Motor neuron (in vitro differentiated cells): Measurements from ENCODE around the gene DLG2. TPM values are rescaled to one million over a fixed set of nuclear protein-coding genes. Genes with fewer than 3 reads are reported as not detected.
A peak's percentile ranks its signal among the peaks of the same experiment; 100 is the strongest.

Experiments
- ATAC-seq, 8 experiments: fragments of 200-7000 bp; cut with Tn5 transposase; replicated peaks in 6 of 8; 2 replicates each; pipeline ENCODE4 v1.8.0; 2021; ENCODE audit warnings: mild to moderate bottlenecking in 8 of 8, moderate library complexity in 8 of 8
- H3K27ac ChIP-seq, 2 donors: fragments of 250-450 bp; sonication (Bioruptor Pico); 2 replicates each; pipeline ENCODE4 v1.9.0; 2021; ENCODE audit warnings: antibody characterized with exemption in 2 of 2, mild to moderate bottlenecking in 2 of 2, moderate library complexity in 1 of 2
- H3K4me1 ChIP-seq, 2 donors: fragments of 250-450 bp; sonication (Bioruptor Pico); replicated peaks in 1 of 2; 2 replicates each; pipeline ENCODE4 v1.6.1; 2021; ENCODE audit warnings: antibody characterized with exemption in 2 of 2, mild to moderate bottlenecking in 2 of 2, moderate library complexity in 1 of 2
- H3K4me3 ChIP-seq, 5 donors: fragments of 250-450 bp; sonication (Bioruptor Pico); 2 replicates each; pipeline ENCODE4 v1.9.0; 2021; ENCODE audit warnings: antibody characterized with exemption in 5 of 5, mild to moderate bottlenecking in 5 of 5, moderate library complexity in 4 of 5
- WGBS, 10 experiments: fragments of 450-650 bp; shearing (Covaris generic); methylation state at CpG; one replicate each; pipeline ENCODE4 v1.0.0; 2022; 5-methylcytosine and 5-hydroxymethylcytosine counted together
- in situ Hi-C, 9 experiments: fragments of 400-800 bp; cut with MboI; loops; one replicate each; pipeline ENCODE4 v1.15.0; 2021; ENCODE audit warnings: low sequenced_read_pairs in 9 of 9, low pct_unique_long_range_greater_than_20kb in 2 of 9; ENCODE audit not compliant: unreplicated experiment in 9 of 9
- total RNA-seq, 8 experiments: library from RNA; unstranded; fragments of 300-600 nt; gene quantifications; 2 replicates each; pipeline versions ENCODE4 v1.2.3 to v1.2.4, GENCODE V29; 2022

DLG2 gene
- total RNA-seq, 8 experiments from 2014 or later: 1.3 to 17.5 (median 6.5) TPM

DNA sequence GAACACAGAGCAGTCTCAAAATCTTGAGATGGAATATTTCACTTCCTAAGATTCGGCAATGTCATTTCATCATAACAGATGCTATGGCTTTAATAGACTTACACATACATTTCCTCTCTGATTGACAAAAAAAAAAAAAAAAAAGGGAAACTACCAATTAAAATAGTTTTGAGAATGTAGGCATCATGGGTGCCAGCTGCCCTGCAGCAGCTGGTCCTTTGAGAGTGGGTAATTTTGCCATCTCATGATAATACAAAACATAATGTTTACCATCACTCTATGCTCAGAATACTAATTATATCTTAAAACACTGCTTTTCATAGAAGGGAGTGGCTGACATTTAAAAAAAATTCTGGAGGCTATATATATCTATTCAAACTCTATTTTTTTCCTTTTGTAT, 1565.4 kb downstream of the DLG2 start:
- no peak overlapping the region for H3K4me3 ChIP-seq
- in situ Hi-C loops: loop anchor here in 1 of 9 experiments (25.0 kb wide), 1 partner anchor 224 kb away; no protein-coding TSS in a partner anchor
- no peaks in the 10 kb centered on the region for H3K4me1 ChIP-seq
- no peak overlapping the region for H3K27ac ChIP-seq
- whole genome bisulfite sequencing, 10 experiments: 0 to 100% (median 90%) methylated on average over 1 of the region's 1 CpG
- ATAC-seq: no peak

DNA sequence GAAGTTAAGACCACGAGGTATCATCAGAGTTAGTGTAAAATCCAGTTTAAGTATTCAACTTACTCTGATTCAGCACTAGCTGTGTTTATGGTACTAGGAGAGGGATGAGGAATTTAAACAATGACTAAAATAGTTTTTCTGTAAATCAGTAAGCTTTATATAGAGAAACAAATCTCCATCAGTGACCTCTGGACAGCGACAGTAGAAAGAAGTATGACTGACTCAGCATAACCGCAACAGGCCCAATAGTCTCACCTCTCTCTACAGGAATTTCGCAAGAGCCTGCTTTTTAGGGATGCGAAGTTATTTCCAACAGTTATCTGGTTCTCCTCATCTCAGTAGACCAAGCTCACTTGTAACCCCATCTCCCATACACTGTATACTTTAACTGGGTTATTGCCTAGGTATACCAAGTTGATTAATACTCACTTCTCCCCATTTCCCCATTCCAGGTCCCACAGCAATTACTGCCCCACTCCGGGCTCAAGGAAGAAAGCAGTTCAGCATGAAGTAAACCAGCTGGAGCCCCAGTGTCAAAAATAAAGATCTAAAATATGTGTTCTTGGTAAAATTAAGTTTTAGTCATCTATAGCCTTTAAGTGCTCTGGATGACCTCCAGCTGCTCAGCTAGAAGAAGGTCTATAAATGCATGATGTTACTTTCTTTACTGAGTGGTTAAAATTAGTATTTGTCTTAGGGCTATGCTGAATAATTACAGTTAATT, 1570.3 kb downstream of the DLG2 start:
- no peak for ATAC-seq
- H3K27ac ChIP-seq: no peak overlapping the region
- H3K4me1 ChIP-seq: peaks cover 0 to 4% of the 10 kb centered on the region in 2 donors
- in situ Hi-C loops: loop anchor here in 1 of 9 experiments (25.0 kb wide), 1 partner anchor 220 kb away; no protein-coding TSS in a partner anchor
- WGBS, 10 experiments: 14 to 90% (median 60%) methylated on average over 1 to 6 of the region's 6 CpGs
- no peak overlapping the region for H3K4me3 ChIP-seq

DNA sequence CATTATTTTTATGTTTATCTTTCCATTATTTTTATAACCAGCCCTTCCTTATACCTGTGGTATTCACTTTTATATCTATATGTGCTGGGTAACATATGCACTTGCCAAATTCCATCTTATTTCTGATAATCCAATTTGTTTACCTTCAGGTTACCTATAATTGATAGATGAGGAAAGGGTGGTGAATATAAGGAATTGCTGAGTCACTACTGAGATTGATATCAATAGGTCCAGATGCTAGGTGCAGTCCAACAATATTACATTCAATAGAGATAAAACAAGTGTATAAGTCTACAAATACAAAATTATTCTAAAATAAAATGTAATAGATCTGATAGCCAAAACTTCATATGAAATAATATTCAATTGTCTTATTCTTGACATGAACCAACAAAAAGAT, 1582.0 kb downstream of the DLG2 start:
- no peak for ATAC-seq
- H3K27ac ChIP-seq: no peak overlapping the region
- H3K4me3 ChIP-seq: no peak overlapping the region
- no peaks in the 10 kb centered on the region for H3K4me1 ChIP-seq
- in situ Hi-C loops: no loop called here

DNA sequence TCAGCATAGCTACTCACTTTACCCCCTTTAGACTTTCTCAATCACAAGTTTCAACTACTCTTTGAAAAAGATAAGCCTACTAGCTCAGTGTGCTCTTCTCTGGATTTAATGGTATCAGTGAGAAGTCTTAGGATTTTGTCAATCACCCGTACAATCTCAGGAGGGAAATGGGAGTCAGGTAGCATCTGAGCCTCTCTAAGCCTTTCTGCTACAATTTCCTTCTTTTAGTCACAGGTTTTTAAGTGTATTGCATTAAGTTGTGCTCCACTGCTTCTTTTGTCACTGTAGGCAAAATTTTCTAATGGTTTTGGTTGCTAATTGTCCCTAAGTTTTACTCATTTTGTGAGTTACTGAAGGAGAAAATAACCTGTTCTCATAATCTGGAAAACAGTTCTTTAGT, 1582.4 kb downstream of the DLG2 start:
- Histone ChIP-seq H3K4me3 (no peak overlapping the region), H3K4me1 (no peaks in the 10 kb centered on the region), H3K27ac (no peak overlapping the region)
- WGBS, 10 experiments: 17 to 100% (median 88%) methylated on average over 1 of the region's 1 CpG; no CpG with 5 or more reads in 3 of the 10 experiments
- ATAC-seq: no peak
- in situ Hi-C loops: no loop called here

DNA sequence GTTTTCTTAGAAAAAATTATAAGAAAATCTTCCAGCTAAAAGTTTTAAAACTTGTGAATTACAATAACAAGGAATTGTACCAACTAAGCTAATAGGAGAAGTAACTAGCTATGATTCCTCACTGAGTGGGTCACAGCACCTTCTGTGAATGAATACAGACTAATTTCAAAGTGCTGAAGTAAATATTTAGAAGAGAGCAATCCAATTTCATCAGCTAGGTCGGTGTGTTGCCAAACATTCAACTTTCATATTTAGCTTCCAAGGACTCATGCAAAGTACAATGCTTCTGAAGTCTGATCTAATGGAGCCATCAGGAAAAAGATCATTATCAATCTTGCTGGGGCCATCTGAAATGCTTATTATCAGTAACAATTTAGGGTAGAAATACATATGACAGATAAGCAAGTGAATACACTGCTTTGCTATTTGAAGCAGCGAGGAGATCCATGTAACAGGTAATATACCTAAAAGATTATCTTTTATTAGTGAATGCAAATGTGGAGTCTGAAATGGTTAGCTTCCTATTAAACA, 1590.4 kb downstream of the DLG2 start:
- in situ Hi-C loops: no loop called here
- Histone ChIP-seq H3K4me1 (no peaks in the 10 kb centered on the region), H3K4me3 (no peak overlapping the region), H3K27ac (no peak overlapping the region)
- WGBS, 10 experiments: 30 to 95% (median 85%) methylated on average over 2 of the region's 2 CpGs; no CpG with 5 or more reads in 1 of the 10 experiments
- no peak for ATAC-seq

DNA sequence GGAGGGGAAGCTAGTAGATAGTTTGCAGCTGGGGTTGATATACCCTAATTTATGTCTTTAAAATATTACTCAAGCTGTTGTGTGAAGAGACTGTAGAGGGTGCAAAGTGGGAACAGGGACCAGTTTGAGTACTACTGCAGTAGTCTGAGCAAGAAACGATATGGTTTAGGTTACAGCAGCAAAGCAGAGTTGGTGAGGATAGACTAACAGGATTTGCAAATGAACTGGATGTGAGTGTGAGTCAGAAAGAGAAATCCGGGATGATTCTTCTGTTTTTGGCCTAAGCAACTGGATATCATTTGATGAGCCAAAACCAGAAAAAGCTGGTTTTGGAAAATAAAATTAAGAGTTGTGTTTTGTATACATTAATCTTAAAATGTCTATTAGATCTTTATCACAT, 1591.5 kb downstream of the DLG2 start:
- in situ Hi-C loops: no loop called here
- no peak overlapping the region for H3K27ac ChIP-seq
- WGBS, 10 experiments: 0 to 94% (median 80%) methylated on average over 1 to 2 of the region's 2 CpGs; no CpG with 5 or more reads in 1 of the 10 experiments
- peak in 1 of 8 experiments; percentile 60 for ATAC-seq
- H3K4me1 ChIP-seq: no peaks in the 10 kb centered on the region
- no peak overlapping the region for H3K4me3 ChIP-seq

DNA sequence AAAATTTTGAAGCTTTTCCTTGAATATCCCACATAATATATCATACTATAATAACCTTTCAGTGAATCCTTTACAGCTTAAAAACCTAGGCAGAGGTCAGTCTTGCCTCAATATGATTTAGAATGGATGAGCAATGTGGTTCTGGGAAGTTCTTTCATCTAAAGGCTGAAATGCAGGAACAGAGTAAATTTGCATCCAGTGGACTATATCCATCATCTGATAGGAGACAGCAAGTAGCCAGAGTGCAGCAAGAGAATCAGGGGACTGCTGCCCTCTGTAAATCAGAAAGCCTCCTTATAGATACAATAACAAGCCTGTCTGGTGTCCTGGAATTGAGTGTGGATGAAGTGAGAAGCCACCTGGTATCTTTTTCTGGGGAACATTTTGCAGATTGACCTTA, 1592.7 kb downstream of the DLG2 start:
- Histone ChIP-seq H3K27ac (no peak overlapping the region), H3K4me1 (no peaks in the 10 kb centered on the region), H3K4me3 (no peak overlapping the region)
- in situ Hi-C loops: no loop called here
- ATAC-seq: peak in 6 of 8 experiments; percentile 60 to 97 (median 83)

DNA sequence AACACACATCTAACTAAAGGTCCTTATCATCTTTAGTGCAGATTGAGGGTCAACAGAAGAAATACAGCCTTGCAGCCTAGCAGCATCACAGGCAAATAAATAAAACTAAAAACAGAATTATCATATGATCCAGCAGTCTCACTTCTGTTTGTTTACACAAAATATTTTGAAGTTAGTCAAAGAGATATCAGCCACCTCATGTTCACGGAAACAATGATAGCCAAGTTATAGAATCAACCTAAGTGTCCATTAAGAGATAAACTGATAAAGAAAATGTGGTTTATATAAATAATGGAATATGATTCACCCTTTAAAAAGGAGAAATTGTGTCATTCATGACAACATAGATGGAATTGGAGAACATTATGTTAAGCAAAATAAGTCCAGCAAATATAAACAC, 1602.9 kb downstream of the DLG2 start:
- no peak for ATAC-seq
- Histone ChIP-seq H3K4me1 (peaks cover 18 to 32% of the 10 kb centered on the region in 2 donors), H3K4me3 (no peak overlapping the region), H3K27ac (no peak overlapping the region)
- 17 to 100% (median 78%) methylated on average over 1 of the region's 1 CpG; no CpG with 5 or more reads in 2 of the 10 experiments for WGBS, 10 experiments
- in situ Hi-C loops: no loop called here

DNA sequence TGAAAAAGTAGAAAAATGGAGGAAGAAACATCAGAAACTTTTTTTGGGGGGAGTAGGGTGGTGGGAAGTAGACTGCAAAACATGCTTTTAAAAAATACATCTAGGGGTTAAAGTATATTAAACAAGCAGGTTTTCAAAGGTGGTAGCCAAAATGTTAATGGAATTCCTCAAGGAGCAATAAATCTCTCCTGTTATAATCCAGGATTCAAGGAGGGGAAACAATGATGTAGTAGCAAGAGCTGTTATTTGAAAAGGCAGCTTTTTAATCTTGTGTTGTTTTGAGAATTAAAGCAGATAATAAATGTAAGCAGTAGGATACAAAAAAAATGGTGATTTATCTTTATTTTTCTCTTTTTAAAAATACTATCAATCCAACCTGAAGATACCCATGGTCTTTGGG, 1604.4 kb downstream of the DLG2 start:
- peak overlapping the region; percentile 15 to 69 for H3K27ac ChIP-seq
- in situ Hi-C loops: no loop called here

DNA sequence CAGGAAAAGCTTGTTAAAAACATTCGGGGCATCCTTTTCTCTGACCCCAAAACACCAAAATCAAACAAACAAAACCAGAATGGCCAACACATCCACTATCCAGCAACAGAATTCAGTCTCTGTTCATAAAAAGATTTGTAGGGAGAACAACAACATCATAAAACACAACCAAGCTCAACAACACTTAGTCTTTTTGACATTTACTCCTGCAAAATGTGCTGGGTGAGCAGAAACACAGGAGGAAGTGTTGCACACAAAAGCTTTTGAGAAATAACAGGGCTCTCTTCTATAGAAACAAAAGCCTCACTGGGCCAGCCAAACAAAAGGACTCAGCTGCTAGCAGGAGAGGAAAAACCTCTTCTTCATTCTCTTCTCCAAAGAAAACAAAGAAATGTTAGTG, 1604.9 kb downstream of the DLG2 start:
- peak overlapping the region; percentile 52 to 63 for H3K27ac ChIP-seq
- H3K4me1 ChIP-seq: peaks cover 18 to 32% of the 10 kb centered on the region in 2 donors
- peak in 5 of 8 experiments; percentile 79 to 93 (median 92) for ATAC-seq
- H3K4me3 ChIP-seq: no peak overlapping the region
- 0 to 25% (median 0%) methylated on average over 1 of the region's 1 CpG; no CpG with 5 or more reads in 5 of the 10 experiments for WGBS, 10 experiments
- in situ Hi-C loops: no loop called here

More for the DNA sequence above, 1604.4 kb downstream of the DLG2 start:
- H3K4me3 ChIP-seq: no peak overlapping the region
- peaks cover 18 to 32% of the 10 kb centered on the region in 2 donors for H3K4me1 ChIP-seq
- ATAC-seq: peak in 3 of 8 experiments; percentile 27 to 49 (median 40)

DNA sequence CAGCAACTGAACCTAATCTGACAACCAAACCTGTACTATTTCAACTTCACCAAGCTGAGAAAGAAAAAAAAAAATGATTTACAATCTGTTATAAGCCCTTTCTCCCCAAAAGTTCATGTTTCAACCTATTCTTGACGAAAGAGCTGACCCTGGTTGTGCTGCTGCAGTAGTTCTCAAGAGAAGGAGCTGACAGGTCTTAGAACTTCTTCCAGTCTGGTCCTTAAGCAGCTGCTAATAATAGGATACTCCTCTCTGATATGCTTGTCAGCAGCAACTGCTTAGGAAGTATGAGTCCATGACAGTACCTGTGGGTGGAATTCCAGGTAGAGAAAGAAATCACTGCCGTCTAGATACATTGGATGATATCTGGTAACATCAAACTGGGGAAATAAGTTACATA, 1605.9 kb downstream of the DLG2 start:
- WGBS, 10 experiments: 30 to 100% (median 88%) methylated on average over 1 to 2 of the region's 2 CpGs; no CpG with 5 or more reads in 2 of the 10 experiments
- Histone ChIP-seq H3K4me1 (peaks cover 18 to 32% of the 10 kb centered on the region in 2 donors), H3K27ac (no peak overlapping the region), H3K4me3 (no peak overlapping the region)
- no peak for ATAC-seq
- in situ Hi-C loops: no loop called here

DNA sequence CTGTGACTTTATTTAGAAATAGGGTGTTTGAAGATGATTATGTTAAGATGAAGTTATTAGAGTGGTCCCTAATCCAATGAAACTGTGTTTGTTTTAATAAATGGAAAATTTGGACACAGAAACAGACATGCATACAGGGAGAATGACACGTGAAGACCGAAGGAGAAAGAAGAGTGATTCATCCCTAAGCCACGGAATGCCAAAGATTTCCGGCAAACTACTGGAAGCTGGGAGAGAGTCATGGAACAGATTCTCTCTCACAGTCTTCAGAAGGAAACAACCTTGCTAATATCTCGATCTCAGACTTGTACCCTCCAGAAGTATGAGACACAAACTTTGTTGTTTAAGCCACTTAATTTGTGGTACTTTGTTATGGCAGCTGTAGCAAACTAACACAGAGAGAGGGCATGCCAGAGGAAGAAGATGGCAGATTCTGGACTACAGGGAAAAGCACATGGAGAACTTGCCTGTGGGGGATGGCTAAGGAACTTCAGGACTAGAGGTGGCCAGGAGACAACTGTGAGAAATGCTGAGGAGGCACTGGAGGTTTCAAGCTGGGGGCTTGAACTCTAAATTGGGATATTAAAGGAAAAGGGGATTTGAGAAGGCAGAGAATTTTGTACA, 1607.5 kb downstream of the DLG2 start:
- H3K27ac ChIP-seq: no peak overlapping the region
- in situ Hi-C loops: no loop called here
- ATAC-seq: peak in 2 of 8 experiments; percentile 67 to 78
- WGBS, 10 experiments: 20 to 97% (median 80%) methylated on average over 1 to 5 of the region's 5 CpGs; no CpG with 5 or more reads in 1 of the 10 experiments
- H3K4me3 ChIP-seq: no peak overlapping the region
- H3K4me1 ChIP-seq: peaks cover 18 to 32% of the 10 kb centered on the region in 2 donors

DNA sequence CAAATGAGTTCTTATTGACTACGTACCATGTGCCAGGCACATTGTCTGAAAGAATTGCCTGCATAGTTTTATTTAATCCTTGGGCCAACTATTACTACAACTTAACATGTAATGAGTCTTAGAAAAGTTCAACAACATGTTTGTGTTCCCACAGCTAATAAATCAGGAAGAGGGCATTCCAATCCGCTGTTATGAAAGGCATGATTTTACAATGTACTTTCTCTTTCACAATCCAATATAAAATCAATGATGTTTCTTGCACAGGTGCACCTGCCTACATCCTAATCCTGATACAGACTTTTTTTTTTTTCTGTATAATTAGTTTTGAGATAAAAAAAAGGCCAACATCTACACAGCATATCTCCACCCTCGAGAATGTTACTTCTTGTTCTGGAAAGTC, 1612.6 kb downstream of the DLG2 start:
- ATAC-seq: no peak
- Histone ChIP-seq H3K4me3 (no peak overlapping the region), H3K4me1 (no peaks in the 10 kb centered on the region), H3K27ac (no peak overlapping the region)
- in situ Hi-C loops: no loop called here
- 13 to 94% (median 87%) methylated on average over 1 to 3 of the region's 3 CpGs for WGBS, 10 experiments
